ENCODE results near the gene GINS2. TPM values are rescaled to one million over a fixed set of nuclear protein-coding genes. Genes with fewer than 3 reads are reported as not detected.

The GINS2 gene
- total and polyA plus RNA-seq, 2 experiments from 2014 or later = 40.5 to 44.4 TPM

GRCh38 chr16:85731179-85731578, 42.4 kb upstream of the GINS2 start:
- H2AFZ ChIP-seq = no peak overlapping the region
- DNase-seq (ENCODE audit: low spot score) = no peak
- H3K4me1 Mint-ChIP-seq = peaks cover 21% of the 10 kb centered on the region
- no peak for ATAC-seq
- H3K4me2 ChIP-seq = no peak overlapping the region
- TF ChIP-seq EZH2 (IDR thresholded peaks at IDR 0.05; ENCODE audit: low read depth, unreplicated experiment) = no peak
- TF ChIP-seq NANOG (IDR thresholded peaks at IDR 0.05; ENCODE audit: borderline replicate concordance) = no peak
- no peak for TF ChIP-seq JUNB (IDR thresholded peaks at IDR 0.05; ENCODE audit: unreplicated experiment)
- TF ChIP-seq POLR2AphosphoS5 (IDR thresholded peaks at IDR 0.05; ENCODE audit: low read depth) = no peak
- no peak for TF ChIP-seq EZH2phosphoT487 (IDR thresholded peaks at IDR 0.05; ENCODE audit: unreplicated experiment)
- no peak for TF ChIP-seq REST (IDR thresholded peaks at IDR 0.05; ENCODE audit: unreplicated experiment)
- no peak for TF ChIP-seq ZNF114 (CRISPR knock-in tag; IDR thresholded peaks at IDR 0.05)
- no peak for TF ChIP-seq ZNF462 (CRISPR knock-in tag; IDR thresholded peaks at IDR 0.05)
- TF ChIP-seq, protein P1, sequence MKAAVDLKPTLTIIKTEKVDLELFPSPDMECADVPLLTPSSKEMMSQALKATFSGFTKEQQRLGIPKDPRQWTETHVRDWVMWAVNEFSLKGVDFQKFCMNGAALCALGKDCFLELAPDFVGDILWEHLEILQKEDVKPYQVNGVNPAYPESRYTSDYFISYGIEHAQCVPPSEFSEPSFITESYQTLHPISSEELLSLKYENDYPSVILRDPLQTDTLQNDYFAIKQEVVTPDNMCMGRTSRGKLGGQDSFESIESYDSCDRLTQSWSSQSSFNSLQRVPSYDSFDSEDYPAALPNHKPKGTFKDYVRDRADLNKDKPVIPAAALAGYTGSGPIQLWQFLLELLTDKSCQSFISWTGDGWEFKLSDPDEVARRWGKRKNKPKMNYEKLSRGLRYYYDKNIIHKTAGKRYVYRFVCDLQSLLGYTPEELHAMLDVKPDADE (IDR thresholded peaks at IDR 0.05) = no peak
- no peaks in the 10 kb centered on the region for H3K27me3 ChIP-seq (ENCODE audit: insufficient read depth)
- H3K27me3 Mint-ChIP-seq (ENCODE audit: insufficient read depth, low read depth, poor library complexity) = peaks cover 13% of the 10 kb centered on the region
- H3K4me1 ChIP-seq (ENCODE audit: insufficient read depth) = no peaks in the 10 kb centered on the region
- H3K36me3 ChIP-seq (ENCODE audit: insufficient read depth) = no peaks in the 10 kb centered on the region
- no peaks in the 10 kb centered on the region for H3K79me2 ChIP-seq (replicated peaks; ENCODE audit: insufficient read depth)
- no peak overlapping the region for H3K4me3 Mint-ChIP-seq
- H3K9me2 ChIP-seq (ENCODE audit: insufficient read depth) = no peaks in the 10 kb centered on the region
- H3K4me3 ChIP-seq = no peak overlapping the region
- H3F3A ChIP-seq (replicated peaks; ENCODE audit: low read depth) = no peaks in the 10 kb centered on the region
- no peaks in the 10 kb centered on the region; the same call in 1 of the 2 replicates for H4K20me1 ChIP-seq (replicated peaks; ENCODE audit: insufficient read depth)
- H3K27ac Mint-ChIP-seq = no peak overlapping the region
- no peaks in the 10 kb centered on the region for H3K9me3 Mint-ChIP-seq
- H3K27ac ChIP-seq (ENCODE audit: low read depth) = no peak overlapping the region
- no peaks in the 10 kb centered on the region; the same call in 2 of the 3 replicates for H3K36me3 Mint-ChIP-seq (ENCODE audit: low read depth)
